Activated CD8-positive, alpha-beta memory T cell treated with anti-CD3 and anti-CD28 coated beads, Interleukin-2, amount 50 U/mL, for 48 hours (primary cell): ENCODE measurements around the gene SRRM3.
"Not testable (repeated sequence)": the region's sequence is repeated elsewhere in the genome, so short reads cannot be mapped to it uniquely, and the experiment has no call there.

Experiments used
- DNase-seq: peaks from one replicate; pipeline ENCODE4 v3.0.0-alpha.2; 2020

Gene SRRM3

DNA sequence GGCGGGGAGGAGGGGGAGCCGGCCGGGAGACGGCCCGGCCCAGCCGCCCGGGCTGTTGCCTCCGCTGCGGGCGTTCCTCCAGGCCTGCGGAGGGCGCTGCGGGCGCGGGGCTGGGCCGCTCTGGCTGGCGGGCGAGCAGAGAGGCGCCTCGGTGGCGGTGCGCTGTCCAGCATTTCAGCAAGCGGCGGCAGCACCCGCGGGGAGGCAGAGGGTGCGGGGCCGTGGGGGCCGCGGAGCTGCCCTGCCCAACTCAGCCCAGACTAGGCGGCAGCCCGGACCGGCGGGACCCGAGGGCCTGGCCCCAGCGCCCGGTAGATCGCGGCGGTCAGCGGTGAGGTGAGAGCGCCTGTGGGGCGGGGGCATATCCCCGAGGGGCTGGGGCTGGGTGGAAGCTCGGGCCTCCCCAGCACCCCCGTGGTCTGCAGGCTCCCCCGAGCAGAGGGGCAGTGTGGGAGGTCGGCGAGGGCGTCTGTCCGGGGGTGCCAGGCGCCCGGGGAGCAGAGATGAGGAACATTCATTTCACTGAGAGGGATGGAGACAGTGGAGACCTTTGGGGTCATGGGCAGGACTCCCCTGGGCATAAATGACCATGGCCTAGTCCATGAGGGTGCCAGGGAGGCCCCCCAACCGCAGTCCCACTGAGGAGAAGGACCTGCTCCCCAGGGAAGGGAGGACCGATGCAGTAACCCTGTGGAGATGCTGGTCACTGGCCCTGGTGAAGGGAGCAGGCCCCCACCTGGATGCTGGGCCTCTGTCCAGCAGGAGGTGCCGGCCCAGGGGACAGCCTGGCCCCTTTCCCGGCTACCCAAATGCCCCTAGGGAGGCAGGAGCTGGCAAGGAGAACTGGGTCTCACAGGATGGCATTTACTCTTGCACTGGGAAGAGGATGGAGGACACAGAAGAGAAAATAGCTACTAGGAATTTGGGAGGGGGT lies at the start of gene SRRM3:
TSS of gene SRRM3 (plus strand) at position 165 of the 934 bp plus-strand sequence. CDS start 33,171 bp downstream, outside the sequence.
- peak; percentile 95 for DNase-seq

DNA sequence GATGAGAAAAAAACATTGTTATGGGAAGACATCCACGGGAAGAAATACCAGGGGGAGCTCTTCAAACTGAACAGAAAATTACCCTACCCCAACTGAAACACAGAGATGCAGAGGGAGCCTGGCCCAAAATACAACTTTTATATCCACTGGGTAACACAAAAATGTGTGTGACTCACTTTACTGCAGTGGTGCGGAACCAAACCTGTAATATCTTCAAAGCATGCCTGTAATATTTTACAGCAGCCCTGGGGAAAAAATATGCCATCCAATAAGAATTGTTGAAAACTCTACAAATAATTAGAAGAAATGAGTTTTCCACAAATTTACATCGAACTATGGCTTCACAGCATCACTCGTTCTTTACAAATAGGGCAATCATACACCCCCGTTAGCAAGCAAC lies 49.8 kb upstream of the SRRM3 start:
- no peak for DNase-seq

DNA sequence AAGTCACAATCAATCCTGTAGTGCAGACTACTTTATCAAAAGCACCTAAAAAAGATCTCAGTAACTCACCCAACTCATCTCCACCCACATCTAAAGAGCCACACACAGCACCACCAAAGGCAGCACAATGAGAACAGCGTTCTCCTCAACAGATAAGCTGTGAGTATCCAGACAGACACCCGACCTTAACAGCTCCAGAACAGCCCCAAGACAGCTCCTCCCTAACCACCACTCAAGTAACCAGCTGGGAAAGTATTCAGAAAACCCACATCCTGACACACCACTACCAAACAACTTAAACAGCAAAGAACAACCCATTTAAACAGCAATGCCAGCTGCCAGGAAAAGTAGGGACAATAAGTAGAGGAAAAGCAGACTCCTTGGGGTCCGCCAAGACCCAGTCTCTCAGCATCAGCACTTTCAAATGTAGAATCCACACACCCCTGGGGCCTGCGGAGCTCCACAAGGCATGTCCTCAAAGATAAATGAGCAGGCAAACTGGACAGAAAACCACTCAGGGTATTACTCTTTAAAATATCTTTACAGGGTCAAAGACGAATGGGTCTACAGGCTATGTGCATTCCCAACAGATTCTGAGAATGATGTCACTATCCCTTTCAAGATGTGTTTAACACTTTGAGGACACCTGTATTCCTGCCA lies 48.0 kb upstream of the SRRM3 start:
- DNase-seq, result not testable (repeated sequence)

DNA sequence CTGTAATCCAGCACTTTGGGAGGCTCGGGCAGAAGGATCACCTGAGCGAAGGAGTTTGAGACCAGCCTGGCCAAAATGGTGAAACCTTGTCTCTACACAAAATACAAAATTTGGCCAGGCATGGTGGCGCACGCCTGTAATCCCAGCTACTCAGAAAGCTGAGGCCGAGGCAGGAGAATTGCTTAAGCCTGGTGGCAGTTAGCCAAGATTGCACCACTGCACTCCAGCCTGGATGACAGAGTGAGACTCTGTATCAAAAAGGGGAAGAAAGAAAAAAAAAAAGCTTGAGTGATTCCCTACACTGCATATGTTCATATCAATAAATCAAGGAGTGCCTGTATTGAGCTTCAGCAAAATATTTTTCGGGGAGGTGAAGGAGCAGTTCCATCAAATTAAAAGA lies 45.8 kb upstream of the SRRM3 start:
- DNase-seq, result no peak

GRCh38 chr7:76156992-76157685 lies 44.6 kb upstream of the SRRM3 start:
- DNase-seq, result not testable (repeated sequence)

DNA sequence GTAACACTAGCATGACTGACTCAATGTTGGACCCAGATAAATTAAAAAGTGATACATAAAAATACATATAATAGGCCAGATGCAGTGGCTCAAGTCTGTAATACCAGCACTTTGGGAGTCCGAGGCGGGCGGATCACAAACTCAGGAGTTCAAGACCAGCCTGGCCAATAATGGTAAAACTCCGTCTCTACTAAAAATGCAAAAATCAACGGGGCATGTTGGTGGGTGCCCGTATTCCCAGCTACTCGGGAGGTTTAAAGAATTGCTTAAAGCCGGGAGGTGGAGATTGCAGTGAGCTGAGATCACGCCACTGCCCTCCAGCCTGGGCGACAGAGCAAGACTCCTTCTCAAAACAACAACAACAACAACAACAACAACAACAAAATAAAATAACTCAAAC lies 43.3 kb upstream of the SRRM3 start:
- DNase-seq, result not testable (repeated sequence)

GRCh38 chr7:76162416-76163170 lies 39.1 kb upstream of the SRRM3 start:
- peak; percentile 6 for DNase-seq

DNA sequence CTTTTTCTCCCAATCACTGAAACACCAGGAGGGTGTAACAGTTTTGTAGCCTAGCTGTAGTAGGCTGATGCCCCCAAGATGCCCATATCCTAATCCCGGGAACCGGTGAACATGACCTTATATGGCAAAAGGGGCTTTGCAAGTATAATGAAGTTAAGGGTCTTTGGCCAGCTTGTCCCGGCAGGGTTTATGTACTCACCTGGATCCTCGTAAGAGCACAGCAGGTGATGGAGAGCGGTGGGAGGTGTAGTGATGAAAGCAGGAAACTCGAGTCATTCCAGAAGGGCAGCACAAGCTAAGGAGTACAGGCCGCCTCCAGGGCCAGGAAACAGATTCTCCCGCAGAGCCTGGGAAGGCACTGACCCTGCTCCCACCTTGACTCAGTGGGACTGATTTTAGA lies 37.9 kb upstream of the SRRM3 start:
- peak; percentile 45 for DNase-seq

- DNase-seq, result no peak
These were observed 36.4 kb upstream of the SRRM3 start for GRCh38 chr7:76165106-76165972.

GRCh38 chr7:76165973-76166403 lies 35.7 kb upstream of the SRRM3 start:
- no peak for DNase-seq

GRCh38 chr7:76166404-76167255 lies 35.1 kb upstream of the SRRM3 start:
- peak; percentile 98 for DNase-seq

- DNase-seq, result no peak
These were observed 28.0 kb upstream of the SRRM3 start for GRCh38 chr7:76173566-76174205.

GRCh38 chr7:76176951-76177350 lies 24.7 kb upstream of the SRRM3 start:
- DNase-seq, result not testable (repeated sequence)

DNA sequence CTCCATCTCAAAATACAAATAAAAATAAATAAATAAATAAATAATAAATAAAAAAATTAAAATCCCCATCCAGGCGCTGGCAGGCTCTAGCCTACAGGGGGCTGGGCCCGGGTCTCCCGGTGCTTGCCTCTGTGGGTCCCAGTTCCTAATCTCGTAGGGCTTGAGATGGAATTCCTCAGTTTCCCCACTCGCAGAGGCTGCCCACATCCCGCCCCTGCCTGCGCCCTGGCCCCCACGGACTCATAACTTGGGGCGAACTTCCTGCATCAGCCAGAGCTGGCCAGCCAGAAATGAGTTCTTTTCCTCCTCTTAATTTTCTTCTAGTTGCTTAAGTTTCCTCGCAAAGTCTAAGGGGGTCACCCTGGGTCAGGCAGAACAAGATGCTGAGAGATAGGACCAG lies 22.0 kb upstream of the SRRM3 start:
- no peak for DNase-seq

GRCh38 chr7:76182225-76182960 lies 19.3 kb upstream of the SRRM3 start:
- DNase-seq, result no peak

GRCh38 chr7:76185187-76185896 lies 16.4 kb upstream of the SRRM3 start:
- DNase-seq, result no peak

DNA sequence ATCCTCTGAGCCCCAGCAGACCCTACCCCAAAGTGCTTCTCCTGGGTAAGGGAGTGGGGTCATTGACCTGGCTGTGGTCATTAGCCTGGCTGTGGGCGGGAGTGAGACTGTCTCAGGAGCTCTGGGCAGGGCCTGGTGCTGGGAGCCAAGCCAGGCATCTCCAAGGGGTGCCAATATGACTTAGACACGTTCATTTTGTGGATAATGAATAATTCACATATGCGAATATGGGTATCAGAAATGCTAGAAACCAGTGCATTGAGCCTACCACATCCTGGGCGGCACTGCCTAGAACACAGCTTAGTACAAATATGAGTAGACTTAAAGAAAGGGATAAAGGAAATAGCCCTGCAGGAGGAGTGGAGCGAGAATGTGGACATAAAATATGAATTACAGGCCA lies 14.4 kb upstream of the SRRM3 start:
- DNase-seq, result no peak

DNA sequence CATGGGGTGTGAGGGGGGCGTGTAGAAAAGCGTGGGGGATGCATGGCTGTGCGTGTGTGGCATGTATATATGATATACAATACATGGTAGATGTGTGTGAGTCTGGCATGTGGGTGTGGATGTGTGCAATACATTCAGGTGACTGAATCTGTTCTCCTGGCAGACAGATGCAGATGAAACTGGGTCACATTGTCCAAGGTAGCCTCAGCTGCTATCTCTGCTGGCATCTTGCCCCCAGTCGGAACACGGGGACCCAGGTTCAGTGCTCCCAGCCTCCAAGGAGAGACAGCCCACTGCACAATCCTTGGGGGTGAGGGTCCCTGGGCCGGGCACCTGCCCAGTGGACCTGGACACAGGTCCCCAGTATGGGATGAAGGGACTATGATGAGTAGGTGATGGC lies 12.4 kb upstream of the SRRM3 start:
- DNase-seq, result no peak

GRCh38 chr7:76191783-76192240 lies 9.9 kb upstream of the SRRM3 start:
- no peak for DNase-seq
